Measurements from ENCODE around the gene CHN1.

The CHN1 gene

GRCh38 chr2:174759381-174760065 is 245.7 kb downstream of the CHN1 start:
- no peak for DNase-seq

GRCh38 chr2:174756743-174757142 is 248.4 kb downstream of the CHN1 start:
- DNase-seq: no peak

- DNase-seq: peak; percentile 10 to 31
Measured at GRCh38 chr2:174753038-174753633, 252.0 kb downstream of the CHN1 start.

- no peak for DNase-seq
Measured at GRCh38 chr2:174752403-174753037, 252.7 kb downstream of the CHN1 start.

- DNase-seq: peak; percentile 12 to 26
Measured at GRCh38 chr2:174750923-174751441, 254.2 kb downstream of the CHN1 start.

GRCh38 chr2:174749793-174750192 is 255.4 kb downstream of the CHN1 start:
- DNase-seq: no peak

GRCh38 chr2:174748948-174749347 is 256.2 kb downstream of the CHN1 start:
- peak; percentile 67 to 68 for DNase-seq
